ENCODE data around the gene A3GALT2.

Gene A3GALT2

GRCh38 chr1:33349778-33350610, 29.1 kb upstream of the A3GALT2 start:
- peak; percentile 65 for DNase-seq

GRCh38 chr1:33349081-33349759, 28.3 kb upstream of the A3GALT2 start:
- DNase-seq = peak; percentile 21

GRCh38 chr1:33348676-33349080, 27.8 kb upstream of the A3GALT2 start:
- DNase-seq = peak; percentile 33

- no peak for DNase-seq
Measured at GRCh38 chr1:33348194-33348593, 27.3 kb upstream of the A3GALT2 start.

GRCh38 chr1:33347650-33347992, 26.7 kb upstream of the A3GALT2 start:
- no peak for DNase-seq

GRCh38 chr1:33346927-33347649, 26.2 kb upstream of the A3GALT2 start:
- DNase-seq = no peak

- DNase-seq = no peak
Measured at GRCh38 chr1:33346533-33346926, 25.6 kb upstream of the A3GALT2 start.

- no peak for DNase-seq
Measured at GRCh38 chr1:33344896-33345560, 24.1 kb upstream of the A3GALT2 start.

- DNase-seq = no peak
Measured at GRCh38 chr1:33343539-33343938, 22.6 kb upstream of the A3GALT2 start.

- no peak for DNase-seq
Measured at GRCh38 chr1:33342041-33342723, 21.3 kb upstream of the A3GALT2 start.

GRCh38 chr1:33341190-33341589, 20.3 kb upstream of the A3GALT2 start:
- no peak for DNase-seq

- no peak for DNase-seq
Measured at GRCh38 chr1:33339413-33339812, 18.5 kb upstream of the A3GALT2 start.

GRCh38 chr1:33338440-33339211, 17.7 kb upstream of the A3GALT2 start:
- DNase-seq = no peak

- DNase-seq = no peak
Measured at GRCh38 chr1:33338048-33338439, 17.1 kb upstream of the A3GALT2 start.

- DNase-seq = no peak
Measured at GRCh38 chr1:33337441-33337840, 16.5 kb upstream of the A3GALT2 start.

GRCh38 chr1:33336580-33336979, 15.7 kb upstream of the A3GALT2 start:
- DNase-seq = no peak

GRCh38 chr1:33335020-33335419, 14.1 kb upstream of the A3GALT2 start:
- DNase-seq = no peak

- no peak for DNase-seq
Measured at GRCh38 chr1:33334081-33334552, 13.2 kb upstream of the A3GALT2 start.

GRCh38 chr1:33332881-33333280, 12.0 kb upstream of the A3GALT2 start:
- no peak for DNase-seq

GRCh38 chr1:33332357-33332789, 11.5 kb upstream of the A3GALT2 start:
- no peak for DNase-seq

Measured in activated T-cell treated with anti-CD3 and anti-CD28 coated beads for 4 hours (primary cell).